SKM-1 (cell line): ENCODE results near the gene RPL26.
A peak's percentile ranks its signal among the peaks of the same experiment; 100 is the strongest.
"Not testable (repeated sequence)": the region's sequence is repeated elsewhere in the genome, so short reads cannot be mapped to it uniquely, and the experiment has no call there.

Experiments
- DNase-seq: peaks from one replicate; lab custom pipeline; 2025; ENCODE audit not compliant: unreplicated experiment; lab: John Stamatoyannopoulos, UW

Gene RPL26

DNA sequence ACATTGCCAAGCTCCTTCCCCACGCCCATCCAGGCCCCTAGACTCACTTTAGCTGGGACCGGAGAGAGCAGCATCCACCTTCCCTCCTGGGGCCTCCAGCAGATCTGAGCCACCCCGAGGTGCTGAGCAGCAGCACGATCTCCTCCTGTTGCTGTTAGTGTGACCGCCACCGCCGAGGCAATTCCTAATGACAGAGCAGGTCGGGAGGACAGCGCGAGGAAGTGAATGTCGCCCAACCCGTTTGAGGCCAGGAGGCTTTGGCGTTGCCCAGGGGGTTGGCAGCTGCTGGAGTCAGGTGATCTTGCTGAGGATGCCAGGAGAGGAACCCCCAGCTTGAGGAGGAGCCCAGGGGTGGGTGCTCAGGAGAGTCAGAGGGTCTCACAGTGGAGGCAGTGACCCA lies 14.6 kb upstream of the RPL26 start, which contains the start of gene RNF222:
TSS of gene RNF222 (minus strand) at position 192 of the 400 bp plus-strand sequence. CDS start 4,366 bp downstream, outside the sequence.
- no peak for DNase-seq

DNA sequence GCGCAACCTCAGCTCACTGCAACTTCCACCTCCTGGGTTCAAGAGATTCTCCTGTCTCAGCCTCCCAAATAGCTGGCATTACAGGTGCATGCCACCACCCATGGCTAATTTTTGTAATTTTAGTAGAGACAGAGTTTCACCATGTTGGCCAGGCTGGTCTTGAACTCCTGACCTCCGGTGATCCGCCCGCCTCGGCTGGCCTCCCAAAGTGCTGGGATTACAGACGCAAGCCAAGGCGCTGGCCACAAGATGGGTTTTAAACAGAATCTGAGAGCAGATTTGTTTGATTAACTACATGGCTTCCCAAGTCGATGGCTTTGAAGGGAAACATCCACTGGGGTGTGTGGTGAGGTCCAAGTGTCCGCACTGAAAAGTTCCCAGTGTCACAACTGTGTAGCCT lies 11.5 kb upstream of the RPL26 start:
- DNase-seq: not testable (repeated sequence)

DNA sequence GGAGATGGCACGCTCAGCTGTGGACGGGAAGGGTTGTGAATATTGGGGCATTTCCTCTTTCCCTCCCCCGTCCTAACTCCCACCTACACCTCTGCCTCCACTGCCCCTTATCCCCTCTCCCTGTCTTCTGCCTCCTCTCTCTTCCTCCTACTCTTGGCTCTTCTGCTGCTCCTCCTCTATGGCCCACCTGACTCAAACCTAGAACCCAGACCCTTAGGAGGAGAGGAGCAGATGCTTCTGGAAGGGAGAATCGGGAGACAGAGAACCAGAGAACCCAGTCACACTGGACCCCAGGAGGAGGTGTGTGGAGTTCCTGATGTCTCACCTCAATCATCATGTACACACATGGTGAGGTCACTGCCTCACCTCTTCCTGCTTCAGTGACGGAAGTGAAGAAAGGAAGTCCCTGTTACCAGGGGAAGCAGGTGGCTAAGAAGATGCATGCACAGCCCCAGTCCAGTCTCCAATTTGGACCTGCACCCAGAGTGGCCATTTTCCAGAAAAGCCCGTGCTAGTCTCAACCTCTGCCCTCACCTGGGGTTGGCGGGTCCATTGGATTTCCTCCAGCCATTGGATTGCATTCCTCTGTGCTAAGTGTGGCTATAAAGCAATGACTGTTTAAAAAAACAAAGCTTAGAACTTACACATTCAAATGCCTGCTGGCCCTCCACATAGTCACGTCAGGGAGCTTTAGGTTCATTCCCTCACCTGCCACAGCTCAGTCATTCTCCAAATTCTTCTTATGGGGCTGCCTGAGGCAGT lies 10.7 kb upstream of the RPL26 start:
- no peak for DNase-seq

GRCh38 chr17:8392674-8393469 lies 9.9 kb upstream of the RPL26 start:
- no peak for DNase-seq

- no peak for DNase-seq
Observed at GRCh38 chr17:8392274-8392673, 9.3 kb upstream of the RPL26 start.

GRCh38 chr17:8391711-8392110 lies 8.7 kb upstream of the RPL26 start:
- no peak for DNase-seq

DNA sequence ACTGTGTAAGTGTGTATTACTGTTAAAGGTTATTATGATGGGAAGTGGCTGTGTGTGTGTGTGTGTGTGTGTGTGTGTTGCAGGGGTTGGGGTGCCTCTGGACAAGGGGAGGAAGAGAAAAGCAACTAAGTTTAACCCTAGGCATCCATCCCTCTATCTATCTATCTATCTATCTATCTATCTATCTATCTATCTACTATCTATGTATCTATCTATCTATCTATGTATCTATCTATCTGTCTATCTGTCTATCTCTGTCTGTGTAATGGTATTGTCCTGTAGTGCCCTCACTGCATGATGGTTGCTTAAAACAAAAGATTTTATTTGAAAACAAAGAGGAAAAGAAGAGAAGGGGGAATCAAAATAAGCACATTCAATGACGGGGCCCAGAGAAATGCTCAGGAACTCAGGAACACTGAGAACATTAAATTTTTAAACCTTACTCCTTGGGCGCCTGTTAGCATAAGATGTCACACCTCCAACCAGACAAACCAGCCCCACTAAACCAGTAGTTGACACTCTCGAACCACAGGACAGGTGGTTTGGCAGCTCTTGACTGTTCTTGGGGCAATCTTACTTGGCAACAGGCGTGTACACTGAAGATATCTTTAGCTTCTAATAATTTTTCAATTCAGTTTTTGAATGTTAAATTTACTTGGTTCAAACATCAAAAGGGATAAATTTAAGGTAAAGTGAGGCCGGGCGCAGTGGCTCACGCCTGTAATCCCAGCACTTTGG lies 5.1 kb upstream of the RPL26 start:
- no peak for DNase-seq

DNA sequence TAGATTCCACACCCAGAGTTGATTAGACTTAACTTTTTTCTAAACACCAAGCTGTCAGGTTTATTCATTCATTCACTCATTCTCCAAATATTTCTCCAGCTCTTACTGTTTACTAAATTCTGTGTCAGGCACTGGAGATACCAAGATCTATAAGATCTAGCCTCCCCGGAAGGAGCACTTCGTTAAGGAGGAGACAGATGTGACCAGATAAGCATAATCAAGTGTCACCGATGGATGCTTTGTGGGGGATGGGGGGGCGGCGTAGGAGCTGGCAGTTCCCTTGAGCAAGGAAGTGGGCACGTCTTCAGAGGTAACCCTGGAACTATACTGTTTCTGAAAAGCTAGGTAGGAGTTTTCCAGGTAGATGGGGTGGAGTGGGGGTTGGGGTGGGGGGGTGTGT lies 3.8 kb upstream of the RPL26 start:
- DNase-seq: no peak

DNA sequence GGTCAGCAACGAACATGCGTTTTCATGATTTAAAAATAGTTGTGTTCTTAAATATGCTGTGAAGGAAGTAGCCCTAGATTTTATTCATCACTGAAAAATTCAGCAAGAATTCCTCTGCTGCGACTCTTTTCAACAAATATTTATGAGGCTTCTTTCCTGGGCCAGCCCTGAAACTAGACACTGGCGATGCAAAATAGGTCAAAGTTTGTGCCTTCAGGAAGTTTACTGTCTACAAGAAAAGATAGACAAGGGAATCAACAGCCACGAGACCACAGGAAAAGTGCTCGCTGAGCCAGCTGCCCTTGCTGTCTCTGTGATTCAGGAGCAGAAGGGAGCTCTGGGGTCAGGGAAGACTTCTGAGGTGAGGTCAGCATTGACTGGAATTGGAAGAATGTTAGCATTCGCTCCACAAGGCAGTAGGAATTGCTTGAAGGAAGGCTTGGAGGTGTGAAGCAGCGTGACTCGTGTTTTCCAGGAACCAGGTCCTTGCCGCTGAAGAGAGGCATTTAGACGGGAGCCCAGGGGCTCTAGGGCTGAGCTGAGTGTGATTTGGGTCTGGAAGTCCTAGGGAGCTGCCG lies 1.9 kb upstream of the RPL26 start:
- DNase-seq: no peak

DNA sequence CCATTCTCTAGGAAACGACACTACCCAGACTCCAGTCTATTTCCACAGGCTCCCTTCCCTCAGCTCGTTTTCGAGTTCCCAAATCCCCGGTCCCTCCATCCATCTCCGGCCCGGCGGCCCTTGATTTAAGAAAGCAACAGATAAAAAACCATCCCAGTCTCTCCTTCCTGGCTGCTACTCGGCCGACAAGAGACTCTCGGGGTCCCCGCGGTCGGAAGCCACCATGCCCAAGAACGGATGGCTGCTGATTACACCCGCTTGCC lies 182 bp downstream of the RPL26 start:
- DNase-seq: no peak

GRCh38 chr17:8382052-8382879 lies 727 bp downstream of the RPL26 start:
- no peak for DNase-seq

DNA sequence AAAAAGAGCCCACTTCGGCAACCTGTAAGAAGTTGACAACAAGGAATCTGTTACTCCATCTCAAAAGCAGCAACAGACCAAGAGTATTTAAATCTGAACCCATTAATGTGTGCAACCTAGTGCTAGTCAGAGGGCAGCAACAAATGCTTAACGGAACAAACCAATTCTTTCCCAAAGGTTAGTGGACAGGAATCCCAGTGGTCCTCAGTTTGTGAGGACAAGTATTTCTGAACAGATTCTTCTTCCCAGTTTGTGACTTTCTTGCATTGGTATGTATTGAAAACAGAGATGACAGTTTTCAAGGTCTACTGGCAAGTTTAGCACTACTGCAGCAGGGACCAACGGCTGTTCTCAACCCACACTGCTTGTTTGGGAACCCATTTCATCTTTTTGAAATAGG lies 2.9 kb downstream of the RPL26 start:
- DNase-seq: no peak

- not testable (repeated sequence) for DNase-seq
Observed at GRCh38 chr17:8378117-8378516, 4.9 kb downstream of the RPL26 start.

DNA sequence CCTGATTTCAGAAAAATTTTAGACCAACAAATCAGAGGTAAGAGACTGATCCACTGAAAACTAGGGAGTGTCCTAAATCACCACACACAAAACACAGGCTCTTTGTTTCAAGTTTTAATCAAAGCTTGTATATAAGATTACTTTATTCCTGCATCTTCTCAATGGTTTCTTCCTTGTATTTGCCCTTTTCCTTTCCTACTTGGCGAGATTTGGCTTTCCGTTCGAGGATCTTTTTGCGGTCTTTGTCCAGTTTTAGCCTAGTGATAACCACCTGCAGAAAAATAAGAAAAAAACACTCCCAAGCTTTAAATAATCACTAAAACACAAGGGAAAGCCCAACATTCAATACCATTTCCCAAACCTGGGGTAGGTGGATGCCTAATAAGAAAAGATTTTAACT lies 5.6 kb downstream of the RPL26 start:
- DNase-seq: no peak

- peak; percentile 21 for DNase-seq
Observed at GRCh38 chr17:8376271-8377067, 6.5 kb downstream of the RPL26 start, which contains the start of gene KRABD2. Gene KRABD2 (minus strand): TSS chr17:8376704.

DNA sequence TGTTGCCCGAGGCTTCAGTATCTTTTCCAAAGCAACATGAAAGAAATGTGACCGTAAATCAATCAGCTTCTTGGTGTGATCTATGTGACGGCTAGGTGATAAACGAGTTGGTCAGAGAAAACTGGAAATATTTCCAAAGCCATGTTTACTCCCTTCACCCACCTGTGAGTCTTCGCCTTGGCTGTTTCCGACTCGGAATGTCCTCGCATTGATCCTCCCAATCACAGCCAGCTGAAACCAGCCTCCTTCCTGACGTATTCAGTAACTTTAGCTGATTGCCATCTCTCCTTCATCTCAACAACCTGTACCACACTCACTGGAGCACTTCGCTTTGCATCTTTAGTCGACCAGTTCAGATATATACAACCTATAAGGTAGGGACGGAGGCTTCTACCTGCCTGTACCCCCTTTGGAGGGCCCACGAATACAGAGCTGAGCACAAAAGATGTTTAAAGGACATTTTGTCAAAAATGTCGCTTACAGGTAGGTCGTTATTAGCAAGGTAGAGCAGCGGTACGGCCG lies 7.2 kb downstream of the RPL26 start:
- no peak for DNase-seq

DNA sequence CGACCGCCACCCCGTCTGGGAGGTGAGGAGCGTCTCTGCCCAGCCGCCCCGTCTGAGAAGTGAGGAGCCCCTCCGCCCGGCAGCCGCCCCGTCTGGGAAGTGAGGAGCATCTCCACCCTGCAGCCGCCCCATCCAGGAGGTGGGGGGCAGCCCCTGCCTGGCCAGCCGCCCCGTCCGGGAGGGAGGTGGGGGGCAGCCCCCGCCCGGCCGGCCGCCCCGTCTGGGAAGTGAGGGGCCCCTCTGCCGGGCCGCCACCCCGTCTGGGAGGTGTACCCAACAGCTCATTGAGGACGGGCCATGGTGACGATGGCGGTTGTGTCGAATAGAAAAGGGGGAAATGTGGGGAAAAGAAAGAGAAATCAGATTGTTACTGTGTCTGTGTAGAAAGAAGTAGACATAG lies 9.1 kb downstream of the RPL26 start:
- DNase-seq: not testable (repeated sequence)

DNA sequence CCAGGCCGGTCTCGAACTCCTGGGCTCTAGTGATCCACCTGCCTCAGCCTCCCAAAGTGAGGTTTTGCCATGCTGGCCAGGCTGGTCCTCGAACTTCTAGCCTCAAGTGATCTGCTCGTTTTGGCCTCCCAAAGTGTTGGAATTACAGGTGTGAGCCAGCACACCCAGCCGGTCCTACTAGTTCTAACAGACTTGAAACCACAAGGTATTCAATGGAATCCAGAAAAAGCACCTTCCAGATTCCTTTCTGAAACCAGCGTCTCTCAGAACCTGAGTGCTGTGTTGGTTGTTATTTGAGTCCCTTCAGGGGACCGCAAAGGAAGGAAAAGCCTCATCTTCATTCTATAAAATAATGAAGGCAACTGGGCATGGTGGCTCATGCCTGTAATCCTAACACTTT lies 10.6 kb downstream of the RPL26 start:
- no peak for DNase-seq

GRCh38 chr17:8371786-8372185 lies 11.2 kb downstream of the RPL26 start:
- no peak for DNase-seq

DNA sequence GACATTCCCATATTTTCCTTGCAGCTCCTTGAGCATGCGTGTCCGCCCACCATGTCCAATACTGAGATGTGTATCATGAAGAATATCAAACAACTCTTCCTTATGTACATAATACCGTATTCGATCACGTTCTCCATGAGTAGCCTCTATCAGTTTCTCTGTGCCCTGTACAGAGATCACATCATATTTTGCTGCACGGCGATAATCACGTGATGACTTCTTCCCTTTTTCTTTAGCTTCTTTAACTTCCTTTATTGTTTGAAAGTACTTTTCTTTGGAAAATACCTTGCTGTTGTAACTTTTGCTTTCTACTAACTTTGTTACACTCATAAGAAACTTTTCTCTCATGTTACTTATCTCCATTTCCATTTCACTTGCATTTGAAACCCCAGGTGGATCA lies 13.0 kb downstream of the RPL26 start:
- DNase-seq: no peak
